OCI-LY7 (cell line): ENCODE measurements around the gene ENKD1. TPM values are rescaled to one million over a fixed set of nuclear protein-coding genes. Genes with fewer than 3 reads are reported as not detected.

Experiments
- BruUV-seq: library from RNA; stranded (reverse); fragments of 400-500 nt; replicated peaks from 2 replicates; lab custom pipeline; 2021; lab: Mats Ljungman, UMichigan
- CTCF ChIA-PET: fragments of 300-600 bp; sonication (Branson Sonifier 250); formaldehyde crosslinking; loops from one replicate; lab custom pipeline; 2022; ENCODE audit warnings: antibody characterized with exemption; ENCODE audit not compliant: unreplicated experiment; lab: Charles Lee
- POLR2A ChIA-PET: fragments of 300-600 bp; sonication (Branson Sonifier 250); formaldehyde crosslinking; loops from one replicate; lab custom pipeline; 2022; ENCODE audit warnings: antibody characterized with exemption; lab: Charles Lee
- DNase-seq: peaks from one replicate; pipeline ENCODE4 v3.0.0-alpha.2; 2015; ENCODE audit warnings: low spot score
- H2AFZ ChIP-seq: fragments of 200-600 bp; sonication (generic), shearing (Covaris generic); 2 replicates; pipeline ENCODE4 v1.6.1; 2014; ENCODE audit warnings: mild to moderate bottlenecking, antibody characterized with exemption, low read length, moderate library complexity
- H3K27ac ChIP-seq: fragments of 200-600 bp; sonication (generic); 2 replicates; pipeline ENCODE4 v1.5.1; 2014; ENCODE audit warnings: mixed run types, low read depth, mild to moderate bottlenecking, moderate library complexity, low read length, inconsistent platforms; ENCODE audit not compliant: poor library complexity, severe bottlenecking
- H3K36me3 ChIP-seq: fragments of 200-600 bp; sonication (generic); 2 replicates; pipeline ENCODE4 v1.6.1; 2014; ENCODE audit warnings: mild to moderate bottlenecking, antibody characterized with exemption, low read length, moderate library complexity, mixed read lengths; ENCODE audit not compliant: insufficient read depth
- H3K4me1 ChIP-seq: fragments of 200-600 bp; sonication (generic); 2 replicates; pipeline ENCODE4 v1.5.1; 2014; ENCODE audit warnings: mild to moderate bottlenecking, low read length; ENCODE audit not compliant: insufficient read depth, poor library complexity, severe bottlenecking
- H3K4me2 ChIP-seq: fragments of 200-600 bp; sonication (generic); 2 replicates; pipeline ENCODE4 v1.6.1; 2014; ENCODE audit warnings: mild to moderate bottlenecking, low read length
- H3K4me3 ChIP-seq: fragments of 200-600 bp; sonication (generic); 2 replicates; pipeline ENCODE4 v1.5.1; 2014; ENCODE audit warnings: mild to moderate bottlenecking, low read depth, low read length; ENCODE audit not compliant: poor library complexity, severe bottlenecking
- H3K79me2 ChIP-seq: fragments of 200-600 bp; sonication (generic); 2 replicates; pipeline ENCODE4 v1.6.1; 2016; ENCODE audit warnings: low read depth, mild to moderate bottlenecking, low read length, moderate library complexity, mixed read lengths; ENCODE audit not compliant: insufficient read depth
- H3K9me2 ChIP-seq: fragments of 200-600 bp; sonication (generic); 2 replicates; pipeline ENCODE4 v1.6.1; 2016; ENCODE audit warnings: mild to moderate bottlenecking, low read length, mixed read lengths; ENCODE audit not compliant: insufficient read depth
- H3K9me3 ChIP-seq: fragments of 200-600 bp; sonication (generic); 2 replicates; pipeline ENCODE4 v1.6.1; 2014; ENCODE audit warnings: mild to moderate bottlenecking, mixed run types, low read length, mixed read lengths
- H4K20me1 ChIP-seq: fragments of 200-600 bp; sonication (generic); 2 replicates; pipeline ENCODE4 v1.6.1; 2014; ENCODE audit warnings: mild to moderate bottlenecking, antibody characterized with exemption, low read length, moderate library complexity, mixed read lengths; ENCODE audit not compliant: insufficient read depth
- EZH2phosphoT487 ChIP-seq: fragments of 200-600 bp; sonication (generic); IDR thresholded peaks from 2 replicates; pipeline ENCODE4 v1.6.1; 2018; ENCODE audit warnings: low read depth, borderline replicate concordance, mild to moderate bottlenecking, mixed run types, antibody characterized with exemption, low read length, moderate library complexity, mixed read lengths
- intact Hi-C: fragments of 100-400 bp; cut with micrococcal nuclease; formaldehyde crosslinking; loops from one replicate; pipeline ENCODE4 v1.10.0; 2022; ENCODE audit not compliant: unreplicated experiment
- total RNA-seq, 2 experiments: library from RNA; depleted of rRNA in 1 of 2; stranded (reverse); fragments of >200 nt in 1 of 2; shearing (Covaris generic) in 1 of 2; gene quantifications; 2 replicates each; pipeline ENCODE4 v1.2.3, GENCODE V29; 2014 to 2022
- TF ChIP-seq, protein P1 (sequence below): fragments of 200-600 bp; sonication (generic); conservative IDR thresholded peaks from 2 replicates; pipeline ENCODE4 v1.5.1; 2014; ENCODE audit warnings: mild to moderate bottlenecking, antibody characterized with exemption, low read length, moderate library complexity, mixed read lengths

The ENKD1 gene
- total RNA-seq, 2 experiments from 2014 or later = 8.1 to 15.7 TPM

DNA sequence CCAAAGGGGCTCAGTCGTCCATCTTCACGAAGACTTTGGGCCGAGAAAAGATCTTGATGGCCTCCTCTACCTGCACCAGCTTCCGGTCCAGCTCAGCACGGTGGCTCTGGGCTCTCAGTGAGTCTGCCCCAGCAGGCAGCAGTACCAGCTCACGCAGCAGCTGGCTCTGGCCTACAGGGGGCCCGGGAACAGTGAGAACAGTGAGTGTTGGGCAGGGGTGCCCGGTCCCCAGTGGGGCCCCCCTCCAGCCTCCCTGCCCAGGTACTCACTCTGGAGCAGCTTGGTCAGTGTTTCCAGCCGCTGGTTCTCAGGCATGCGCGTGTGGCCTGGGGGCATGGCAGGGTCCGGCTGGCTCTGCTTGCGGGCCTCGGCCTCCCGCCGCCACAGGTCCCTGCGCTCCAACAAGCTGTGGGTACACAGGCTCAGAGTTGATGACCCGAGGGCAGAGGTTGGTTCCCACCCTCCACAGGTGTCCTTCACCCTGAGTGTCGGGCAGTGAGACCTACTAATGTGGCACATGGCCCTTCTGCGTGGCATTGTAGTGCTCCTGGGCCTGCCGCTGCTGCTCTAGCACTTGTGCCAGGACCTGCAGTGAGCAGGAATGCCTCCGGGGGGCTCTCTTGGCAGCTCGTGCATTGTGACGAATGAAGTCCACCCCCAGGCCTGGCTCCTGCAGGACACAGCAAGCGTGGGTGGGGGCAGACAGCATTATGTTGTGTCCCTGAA, 3.2 kb downstream of the ENKD1 start:
- no peaks in the 10 kb centered on the region for H3K9me2 ChIP-seq
- peaks cover 40% of the 10 kb centered on the region for H3K4me1 ChIP-seq
- peaks cover 15% of the 10 kb centered on the region for H3K36me3 ChIP-seq
- H3K4me2 ChIP-seq = no peak overlapping the region
- POLR2A ChIA-PET = interaction anchor here (0.6 to 1.2 kb wide), 2 partner anchors 19 to 148 kb away, joined by 3 to 5 read pairs; partner anchors contain the start of gene CARMIL2
- peaks cover 13% of the 10 kb centered on the region; the same call in 1 of the 2 replicates for H3K79me2 ChIP-seq
- no peak for TF ChIP-seq EZH2phosphoT487
- TF ChIP-seq, protein P1, sequence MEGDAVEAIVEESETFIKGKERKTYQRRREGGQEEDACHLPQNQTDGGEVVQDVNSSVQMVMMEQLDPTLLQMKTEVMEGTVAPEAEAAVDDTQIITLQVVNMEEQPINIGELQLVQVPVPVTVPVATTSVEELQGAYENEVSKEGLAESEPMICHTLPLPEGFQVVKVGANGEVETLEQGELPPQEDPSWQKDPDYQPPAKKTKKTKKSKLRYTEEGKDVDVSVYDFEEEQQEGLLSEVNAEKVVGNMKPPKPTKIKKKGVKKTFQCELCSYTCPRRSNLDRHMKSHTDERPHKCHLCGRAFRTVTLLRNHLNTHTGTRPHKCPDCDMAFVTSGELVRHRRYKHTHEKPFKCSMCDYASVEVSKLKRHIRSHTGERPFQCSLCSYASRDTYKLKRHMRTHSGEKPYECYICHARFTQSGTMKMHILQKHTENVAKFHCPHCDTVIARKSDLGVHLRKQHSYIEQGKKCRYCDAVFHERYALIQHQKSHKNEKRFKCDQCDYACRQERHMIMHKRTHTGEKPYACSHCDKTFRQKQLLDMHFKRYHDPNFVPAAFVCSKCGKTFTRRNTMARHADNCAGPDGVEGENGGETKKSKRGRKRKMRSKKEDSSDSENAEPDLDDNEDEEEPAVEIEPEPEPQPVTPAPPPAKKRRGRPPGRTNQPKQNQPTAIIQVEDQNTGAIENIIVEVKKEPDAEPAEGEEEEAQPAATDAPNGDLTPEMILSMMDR = peak; percentile 64
- no peak overlapping the region for H2AFZ ChIP-seq
- H3K4me3 ChIP-seq = no peak overlapping the region
- CTCF ChIA-PET = interaction anchor here (0.6 kb wide), 1 partner anchor 715 kb away, joined by 3 read pairs; no protein-coding TSS in a partner anchor
- no peak overlapping the region for H3K27ac ChIP-seq
- H4K20me1 ChIP-seq = 0 out of 2 replicates have a peak, but pooled peaks cover 7% of the 10 kb centered on the region
- no TSS peak for BruUV-seq
- intact Hi-C loops = no loop called here
- H3K9me3 ChIP-seq = no peaks in the 10 kb centered on the region
- DNase-seq = peak; percentile 35

DNA sequence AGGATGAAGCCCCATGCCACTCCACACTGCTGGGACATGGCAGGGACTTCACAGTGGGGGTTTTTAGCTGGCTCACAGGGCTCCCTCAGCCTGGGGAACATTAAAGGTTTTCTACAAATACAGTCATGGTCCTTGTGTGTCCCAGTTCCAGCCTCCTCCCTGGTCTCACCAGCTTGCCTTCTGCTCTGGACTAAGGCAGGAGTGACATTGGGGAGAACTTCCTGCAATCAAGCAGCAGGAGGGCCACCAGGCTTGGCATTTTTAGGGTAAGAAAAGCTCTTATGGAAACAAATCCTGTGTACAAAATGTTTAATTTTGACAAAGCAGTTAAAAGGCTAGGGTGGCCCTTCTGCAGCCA, 3.9 kb downstream of the ENKD1 start:
- Histone ChIP-seq H3K4me2 (no peak overlapping the region), H3K4me1 (peaks cover 33% of the 10 kb centered on the region), H3K36me3 (peaks cover 22% of the 10 kb centered on the region), H3K9me3 (no peaks in the 10 kb centered on the region), H2AFZ (no peak overlapping the region), H3K79me2 (peaks cover 13% of the 10 kb centered on the region; the same call in 1 of the 2 replicates), H3K4me3 (no peak overlapping the region), H4K20me1 (0 out of 2 replicates have a peak, but pooled peaks cover 7% of the 10 kb centered on the region), H3K9me2 (no peaks in the 10 kb centered on the region), H3K27ac (no peak overlapping the region)
- no peak for DNase-seq
- no peak for TF ChIP-seq EZH2phosphoT487
- TF ChIP-seq, protein P1 = no peak
- CTCF ChIA-PET = interaction anchor here (0.6 kb wide), 2 partner anchors 593 to 716 kb away, joined by 3 read pairs; no protein-coding TSS in a partner anchor
- no TSS peak for BruUV-seq
- POLR2A ChIA-PET = interaction anchor here (1.2 kb wide), 1 partner anchor 18 kb away, joined by 3 read pairs; the partner anchor contains the start of gene CARMIL2
- intact Hi-C loops = no loop called here
